AG08395 (cell line): ENCODE data around the gene SEC11A.
A peak's percentile ranks its signal among the peaks of the same experiment; 100 is the strongest.
"Not testable (repeated sequence)": the region's sequence is repeated elsewhere in the genome, so short reads cannot be mapped to it uniquely, and the experiment has no call there.

Experiments used
- DNase-seq: peaks from one replicate; pipeline ENCODE4 v3.0.0; 2012; ENCODE audit warnings: mixed read lengths, low spot score

The SEC11A gene

GRCh38 chr15:84716036-84716732 is at the start of gene SEC11A:
Gene SEC11A, minus strand, starts transcription at chr15:84716139. Its CDS starts 64 bp downstream, at chr15:84716075.
- DNase-seq = peak; percentile 98

- DNase-seq = no peak
Observed at GRCh38 chr15:84765675-84766074, 49.7 kb upstream of the SEC11A start.

DNA sequence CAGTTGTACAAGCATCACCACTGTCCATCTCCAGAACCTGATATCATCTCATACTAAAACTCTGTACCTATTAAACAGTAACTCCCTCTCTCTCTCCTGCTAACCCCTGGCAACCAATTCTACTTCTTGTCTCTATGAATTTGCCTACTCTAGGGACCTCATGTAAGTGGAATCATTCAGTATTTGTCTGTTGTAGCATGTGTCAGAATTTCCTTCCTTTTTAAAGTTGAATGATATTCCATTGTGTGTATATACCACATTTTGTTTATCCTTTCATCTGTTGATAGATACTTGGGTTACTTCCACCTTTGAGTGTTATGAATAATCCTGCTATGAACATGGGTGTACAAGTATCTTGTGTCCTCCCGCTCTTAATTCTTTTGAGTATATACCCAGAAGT is 49.0 kb upstream of the SEC11A start:
- DNase-seq = no peak

DNA sequence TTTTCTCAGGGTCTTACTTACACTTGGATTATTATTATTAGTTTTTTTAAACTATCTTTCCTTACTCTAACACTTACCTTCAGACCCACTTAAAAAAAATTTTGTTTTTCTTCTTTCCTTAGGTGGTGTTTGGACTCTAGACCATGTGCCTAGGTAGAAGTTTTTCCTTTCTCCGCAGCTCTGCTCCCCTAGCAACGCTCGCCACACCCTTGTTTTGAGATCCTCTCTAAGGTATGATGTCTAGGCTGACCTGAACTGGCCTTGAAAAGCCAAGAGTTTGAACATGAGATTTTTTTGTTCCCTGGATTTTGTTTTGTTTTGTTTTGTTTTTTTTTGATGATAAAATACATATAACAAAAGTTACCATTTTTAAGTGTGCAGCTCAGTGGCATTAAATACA is 48.6 kb upstream of the SEC11A start:
- no peak for DNase-seq

GRCh38 chr15:84762840-84763572 is 47.1 kb upstream of the SEC11A start:
- DNase-seq = no peak

DNA sequence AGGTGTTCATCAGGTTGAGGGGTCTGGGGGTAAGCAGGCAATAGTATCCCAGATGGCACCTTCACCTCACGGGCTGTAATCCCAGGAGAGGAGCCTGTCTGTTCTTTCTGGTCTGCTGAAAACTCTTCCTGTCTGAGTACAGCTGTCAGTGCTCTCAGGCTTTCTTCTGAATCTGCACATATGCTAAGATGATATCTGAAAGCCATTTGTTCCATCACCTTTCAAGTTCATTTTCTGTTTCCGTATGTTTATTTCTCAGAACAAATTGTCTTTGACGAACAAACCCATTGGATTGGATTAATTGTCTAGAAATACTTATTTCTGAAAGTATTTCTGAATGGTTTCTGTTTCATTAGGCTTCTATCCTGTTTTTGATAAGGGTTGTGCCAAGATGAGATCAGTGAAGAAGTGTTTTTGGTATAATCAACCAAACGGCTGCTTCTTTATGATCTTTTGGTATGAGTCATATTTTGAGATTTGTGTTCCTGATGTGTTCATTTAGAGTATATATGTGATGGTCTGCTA is 45.7 kb upstream of the SEC11A start:
- DNase-seq = peak; percentile 12

- no peak for DNase-seq
Observed at GRCh38 chr15:84760219-84760618, 44.3 kb upstream of the SEC11A start.

GRCh38 chr15:84759018-84759417 is 43.1 kb upstream of the SEC11A start:
- DNase-seq = no peak

DNA sequence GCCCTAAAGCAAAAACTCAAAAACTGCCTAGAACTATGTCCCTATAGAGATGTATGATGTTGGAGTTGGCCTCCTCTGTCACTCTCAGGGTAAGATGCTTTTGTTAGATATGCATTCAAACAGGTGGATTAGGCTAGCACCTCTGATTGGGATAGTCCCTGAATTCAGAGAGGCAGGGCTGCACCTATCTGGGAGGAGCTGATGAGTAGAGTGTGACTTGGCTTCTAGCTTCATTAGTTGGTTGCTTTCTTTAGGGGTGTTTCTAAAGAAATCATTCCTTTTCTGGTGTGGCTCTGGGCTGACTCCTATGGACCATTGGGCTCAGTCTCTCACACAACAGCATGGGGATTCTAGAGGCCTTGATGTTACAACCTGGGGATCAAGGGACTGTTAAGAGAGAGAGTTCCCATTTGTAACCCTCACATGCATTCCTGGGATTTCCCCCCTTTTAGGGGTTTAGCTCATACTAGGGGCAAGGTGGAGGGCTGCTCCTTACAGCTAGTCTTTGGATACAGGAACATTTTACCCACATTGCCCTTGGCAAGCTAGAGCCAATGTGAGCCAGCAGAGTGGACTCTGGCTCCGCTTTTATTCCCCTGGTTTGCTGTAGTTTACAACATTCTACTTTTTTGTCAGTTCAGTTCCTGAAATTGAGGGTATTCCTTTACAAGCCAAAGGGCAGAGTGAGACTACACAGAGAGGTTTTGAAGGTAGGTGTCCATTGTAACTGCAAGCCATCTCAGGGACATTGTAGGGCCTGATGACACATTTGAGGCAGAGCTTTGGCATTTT is 40.0 kb upstream of the SEC11A start:
- DNase-seq = no peak

GRCh38 chr15:84754889-84755288 is 39.0 kb upstream of the SEC11A start:
- not testable (repeated sequence) for DNase-seq

GRCh38 chr15:84752700-84753099 is 36.8 kb upstream of the SEC11A start:
- DNase-seq = peak; percentile 54

DNA sequence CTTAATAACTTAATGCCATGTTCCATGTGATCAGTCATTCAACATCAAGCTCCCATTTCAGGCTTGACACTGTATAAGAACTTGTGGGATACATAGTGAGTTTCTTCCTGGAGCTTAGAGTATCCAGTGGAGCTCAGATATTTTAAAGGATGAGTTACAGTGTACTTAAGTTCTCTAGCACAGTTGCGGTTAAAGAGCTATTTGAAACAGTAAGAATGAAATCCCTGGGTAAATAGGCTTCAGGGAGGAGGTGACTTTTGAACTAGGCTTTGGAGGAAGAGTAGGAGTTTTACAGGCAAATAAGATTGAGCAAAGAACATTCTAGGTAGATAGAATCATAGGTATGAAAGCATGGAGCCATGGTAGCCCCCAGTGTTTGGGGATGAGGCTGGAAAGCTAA is 36.3 kb upstream of the SEC11A start:
- no peak for DNase-seq

DNA sequence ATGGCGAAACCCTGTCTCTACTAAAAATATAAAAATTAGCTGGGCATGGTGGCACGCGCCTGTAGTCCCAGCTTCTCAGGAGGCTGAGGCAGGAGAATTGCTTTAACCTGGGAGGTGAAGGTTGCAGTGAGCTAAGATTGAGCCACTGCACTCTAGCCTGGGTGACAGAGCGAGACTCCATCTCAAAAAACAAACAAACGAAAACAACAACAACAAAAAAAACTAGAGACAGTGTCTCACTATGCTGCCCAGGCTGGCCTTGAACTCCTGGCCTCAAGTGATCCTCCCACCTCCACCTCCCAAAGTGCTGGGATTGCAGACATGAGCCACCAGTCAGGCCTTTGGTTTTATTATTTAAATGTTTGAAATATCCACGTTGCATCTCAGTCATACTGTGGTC is 35.8 kb upstream of the SEC11A start:
- not testable (repeated sequence) for DNase-seq

GRCh38 chr15:84750583-84751092 is 34.7 kb upstream of the SEC11A start:
- no peak for DNase-seq

DNA sequence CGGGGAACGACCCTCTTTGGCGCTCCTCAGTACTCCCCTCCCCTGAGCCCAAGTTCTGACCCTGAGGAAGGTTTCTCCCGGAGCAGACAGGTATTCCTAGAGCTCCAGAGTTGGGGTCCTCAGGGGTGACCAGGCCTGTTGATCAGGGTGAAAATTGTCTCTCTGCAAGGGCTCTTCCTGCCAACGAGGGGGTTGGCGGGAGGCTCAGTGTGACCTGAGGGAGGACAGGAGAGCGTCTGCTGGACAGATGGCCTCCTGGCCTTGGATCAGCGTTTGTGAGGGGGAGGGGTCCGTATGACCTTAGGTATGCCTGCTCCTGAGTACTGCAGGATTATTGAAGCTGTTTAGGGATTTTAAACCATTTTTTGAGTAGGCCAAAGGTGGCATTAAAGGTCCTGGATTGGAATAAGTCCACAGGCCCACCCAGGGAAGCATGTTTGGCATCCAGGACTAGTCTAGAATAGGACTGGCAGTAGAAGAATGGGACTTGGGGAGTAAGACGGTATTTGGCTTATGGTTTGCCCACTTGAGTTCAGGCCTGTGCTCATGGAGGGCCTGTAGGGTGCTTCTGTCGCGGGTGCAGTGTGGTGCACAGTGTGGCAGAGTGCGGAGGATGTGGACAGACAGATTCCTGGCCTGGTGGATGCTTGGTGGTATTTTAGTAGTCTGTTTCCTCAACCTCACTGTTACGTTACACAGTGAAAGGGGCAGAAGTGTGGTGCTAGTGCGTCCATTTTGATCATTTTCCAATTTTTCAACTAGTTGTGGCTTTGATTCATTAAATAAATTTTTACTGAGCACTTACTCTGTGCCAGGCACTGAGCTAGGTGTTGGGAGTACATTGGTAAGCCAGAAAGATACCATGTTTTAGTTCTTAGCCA is 33.4 kb upstream of the SEC11A start:
- no peak for DNase-seq

DNA sequence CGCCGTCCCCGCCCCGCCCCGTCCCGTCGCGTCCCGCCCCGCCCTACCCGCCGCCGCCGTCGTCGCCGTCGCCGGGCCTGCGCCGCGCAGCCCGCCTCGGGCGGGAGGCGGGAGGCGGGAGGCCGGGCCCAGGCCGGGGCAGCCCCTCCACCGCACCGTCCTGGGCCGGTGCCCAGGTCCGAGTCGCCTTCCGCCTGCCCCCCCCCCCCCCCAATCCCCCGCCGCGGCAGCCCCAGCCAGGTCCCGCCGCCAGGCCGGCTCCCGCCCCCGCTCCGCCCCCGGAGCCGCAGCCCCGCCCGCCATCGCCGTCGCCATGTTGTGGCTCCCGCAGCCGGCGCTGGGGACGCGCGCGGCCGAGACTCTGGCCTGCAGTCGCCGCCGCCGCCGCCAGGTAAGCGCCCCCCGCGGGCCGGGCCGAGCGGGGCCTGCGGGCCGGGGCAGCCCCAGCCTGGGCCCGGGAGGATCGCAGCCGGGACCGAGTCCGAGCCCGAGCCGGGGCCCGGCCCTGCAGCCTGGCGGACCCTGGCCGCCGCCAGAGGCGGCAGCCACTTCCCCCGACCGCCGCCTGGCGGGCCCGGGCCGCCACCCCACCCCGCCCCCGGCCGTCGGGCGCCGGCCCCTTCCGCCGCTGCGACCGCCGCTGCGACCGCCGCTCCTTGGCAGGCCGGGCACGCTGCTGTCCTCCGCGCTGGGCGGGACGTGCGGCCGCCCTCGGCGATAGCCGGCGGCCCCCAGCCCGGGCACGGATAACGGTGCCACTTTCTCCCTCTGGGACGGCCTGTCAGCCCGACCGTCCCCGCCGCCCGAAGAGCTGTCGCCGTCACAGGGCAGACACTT is 32.6 kb upstream of the SEC11A start, which contains the start of gene ZNF592:
Gene ZNF592, plus strand, starts transcription at position 319 of the 837 bp plus-strand sequence. CDS start 34,084 bp downstream, outside the sequence.
- peak; percentile 89 for DNase-seq

DNA sequence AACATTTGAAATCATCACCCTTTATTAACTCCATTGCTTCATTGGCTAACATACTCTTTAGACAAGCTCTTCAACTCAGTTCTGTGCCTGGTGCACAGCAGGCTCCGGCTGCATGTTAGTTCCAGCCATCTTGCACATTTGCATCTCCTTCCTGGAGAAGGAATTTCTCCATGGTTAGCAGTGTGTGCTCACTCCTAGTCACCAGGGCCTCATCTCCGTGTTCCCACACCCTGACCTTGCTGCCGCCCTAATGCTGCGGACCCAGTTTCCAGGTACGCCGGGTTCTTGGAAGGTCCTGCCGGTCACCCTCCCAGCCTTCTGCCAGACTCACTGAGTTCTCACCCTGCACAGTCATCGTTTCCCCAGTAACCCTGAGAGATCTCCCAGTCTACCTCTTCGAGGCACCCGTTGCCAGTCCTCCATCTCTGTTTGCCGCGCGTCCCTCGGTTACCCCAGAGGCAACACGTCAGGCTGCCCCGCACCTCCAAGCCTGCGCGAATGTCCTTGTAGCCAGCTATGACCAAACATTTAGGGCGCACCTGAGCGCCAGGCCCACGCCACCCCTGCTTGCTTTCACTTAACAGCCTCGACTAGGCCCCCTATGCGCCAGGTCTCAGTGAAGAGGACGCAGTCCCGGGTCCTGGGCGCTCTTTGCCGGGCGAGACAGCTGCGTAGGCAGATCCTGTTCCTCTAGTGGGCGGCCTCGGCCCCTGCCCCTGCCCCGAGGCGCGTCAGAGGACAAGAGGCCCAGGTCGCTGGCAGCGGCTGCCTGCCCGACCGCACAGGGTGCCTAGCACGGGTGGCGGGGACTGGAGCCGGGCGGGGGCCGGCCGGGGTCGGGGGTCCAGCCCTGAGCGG is 31.7 kb upstream of the SEC11A start:
- peak; percentile 64 for DNase-seq

DNA sequence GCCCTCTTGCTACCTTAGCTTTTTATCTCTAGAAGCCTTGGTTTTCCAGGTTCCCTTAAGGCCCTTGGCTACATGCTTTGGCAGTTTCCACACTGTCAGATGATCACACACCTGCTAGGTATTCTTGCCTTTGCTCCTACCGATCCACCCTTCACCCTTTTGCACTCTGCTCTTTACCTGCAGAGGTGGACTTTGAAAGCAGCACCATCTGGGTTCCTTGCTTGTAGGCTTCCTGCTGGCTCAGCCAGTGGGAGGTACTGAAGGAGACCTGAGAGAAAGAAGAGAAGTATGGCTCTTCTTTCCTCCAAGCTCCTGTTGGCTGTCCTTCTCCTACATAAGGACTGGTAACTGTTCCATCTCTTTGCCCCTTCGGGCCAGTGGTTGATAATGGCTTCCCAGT is 25.2 kb upstream of the SEC11A start:
- DNase-seq = no peak

- DNase-seq = no peak
Observed at GRCh38 chr15:84740691-84741090, 24.8 kb upstream of the SEC11A start.
